Astrocyte of the hippocampus (primary cell): ENCODE data around the gene SCML1.
"Not testable (repeated sequence)": the region's sequence is repeated elsewhere in the genome, so short reads cannot be mapped to it uniquely, and the experiment has no call there.

Experiments
- DNase-seq: peaks from one replicate; pipeline ENCODE4 v3.0.0; 2011; ENCODE audit warnings: low read depth, low spot score

The SCML1 gene

GRCh38 chrX:17738737-17739535, 1.6 kb downstream of the SCML1 start:
- no peak for DNase-seq

- no peak for DNase-seq
Measured at GRCh38 chrX:17740137-17741122, 3.1 kb downstream of the SCML1 start.

- no peak for DNase-seq
Measured at GRCh38 chrX:17741123-17741511, 3.8 kb downstream of the SCML1 start.

GRCh38 chrX:17743913-17744312, 6.6 kb downstream of the SCML1 start:
- no peak for DNase-seq

GRCh38 chrX:17744896-17745523, 7.7 kb downstream of the SCML1 start:
- DNase-seq, result no peak

GRCh38 chrX:17747692-17748091, 10.4 kb downstream of the SCML1 start:
- DNase-seq, result no peak

GRCh38 chrX:17748684-17749083, 11.4 kb downstream of the SCML1 start:
- DNase-seq, result no peak

GRCh38 chrX:17750436-17750835, 13.1 kb downstream of the SCML1 start:
- no peak for DNase-seq

GRCh38 chrX:17758382-17758781, 21.1 kb downstream of the SCML1 start:
- DNase-seq, result no peak

- DNase-seq, result peak; percentile 3
Measured at GRCh38 chrX:17759990-17760389, 22.7 kb downstream of the SCML1 start.

GRCh38 chrX:17767734-17768133, 30.4 kb downstream of the SCML1 start:
- DNase-seq, result no peak

- no peak for DNase-seq
Measured at GRCh38 chrX:17768997-17769396, 31.7 kb downstream of the SCML1 start.

GRCh38 chrX:17769701-17770269, 32.5 kb downstream of the SCML1 start:
- DNase-seq, result no peak

GRCh38 chrX:17773221-17773876, 36.1 kb downstream of the SCML1 start:
- no peak for DNase-seq

GRCh38 chrX:17774053-17774452, 36.8 kb downstream of the SCML1 start:
- DNase-seq, result no peak

GRCh38 chrX:17778997-17779396, 41.7 kb downstream of the SCML1 start:
- no peak for DNase-seq

- DNase-seq, result no peak
Measured at GRCh38 chrX:17779434-17779833, 42.1 kb downstream of the SCML1 start.

GRCh38 chrX:17786554-17787347, 49.5 kb downstream of the SCML1 start:
- DNase-seq, result not testable (repeated sequence)

- no peak for DNase-seq
Measured at GRCh38 chrX:17787557-17787956, 50.3 kb downstream of the SCML1 start.

- DNase-seq, result peak; percentile 61
Measured at GRCh38 chrX:17788439-17788838, 51.1 kb downstream of the SCML1 start.
